Neutrophil (primary cell): Measurements from ENCODE around the gene VSTM2B.

Experiments
- H3K27ac ChIP-seq: fragments of 200-600 bp; sonication (generic); 2 replicates; pipeline ENCODE4 v1.5.1; 2016; ENCODE audit warnings: mild to moderate bottlenecking, moderate library complexity
- H3K27me3 ChIP-seq: fragments of 200-600 bp; sonication (generic); 2 replicates; pipeline ENCODE4 v1.6.0; 2016; ENCODE audit warnings: mild to moderate bottlenecking
- H3K36me3 ChIP-seq: fragments of 200-600 bp; sonication (generic); 2 replicates; pipeline ENCODE4 v1.5.1; 2017
- H3K4me1 ChIP-seq, 2 experiments: fragments of 200-600 bp in 1 of 2; sonication (generic) in 1 of 2; 1 replicate in 1 of 2; 2 replicates in 1 of 2; pipeline versions ENCODE4 v1.5.1 to v1.6.1; 2013 to 2016; ENCODE audit warnings: low read depth in 1 of 2, low read length in 1 of 2, mild to moderate bottlenecking in 1 of 2, moderate library complexity in 1 of 2; ENCODE audit not compliant: control insufficient read depth in 1 of 2, insufficient read depth in 1 of 2
- H3K4me3 ChIP-seq, 2 experiments: fragments of 200-600 bp in 1 of 2; sonication (generic) in 1 of 2; 1 replicate in 1 of 2; 2 replicates in 1 of 2; pipeline ENCODE4 v1.5.1; 2013 to 2016; ENCODE audit warnings: low read depth in 1 of 2, low read length in 1 of 2, mild to moderate bottlenecking in 1 of 2, moderate library complexity in 1 of 2
- H3K9me3 ChIP-seq: fragments of 200-600 bp; sonication (generic); 2 replicates; pipeline ENCODE4 v1.5.1; 2016
- CTCF ChIP-seq: fragments of 200-600 bp; sonication (generic); IDR thresholded peaks from 2 replicates; pipeline ENCODE4 v1.5.1; 2016; ENCODE audit warnings: antibody characterized with exemption

The VSTM2B gene

GRCh38 chr19:29516821-29517395 is 8.9 kb upstream of the VSTM2B start:
- TF ChIP-seq CTCF: no peak
- Histone ChIP-seq H3K4me3 (no peak overlapping the region), H3K27me3 (peaks cover 21% of the 10 kb centered on the region)

GRCh38 chr19:29517412-29517811 is 8.4 kb upstream of the VSTM2B start:
- Histone ChIP-seq H3K4me1 (no peaks in the 10 kb centered on the region), H3K4me3 (no peak overlapping the region), H3K36me3 (no peaks in the 10 kb centered on the region), H3K27me3 (peaks cover 26% of the 10 kb centered on the region), H3K9me3 (no peaks in the 10 kb centered on the region), H3K27ac (no peak overlapping the region)
- TF ChIP-seq CTCF: no peak

More at GRCh38 chr19:29516821-29517395, 8.9 kb upstream of the VSTM2B start:
- H3K4me1 ChIP-seq: no peaks in the 10 kb centered on the region
- H3K36me3 ChIP-seq: no peaks in the 10 kb centered on the region
- no peak overlapping the region for H3K27ac ChIP-seq
- no peaks in the 10 kb centered on the region for H3K9me3 ChIP-seq

- H3K4me3 ChIP-seq: no peak overlapping the region
- H3K27ac ChIP-seq: no peak overlapping the region
- no peaks in the 10 kb centered on the region for H3K9me3 ChIP-seq
- no peak for TF ChIP-seq CTCF
- no peaks in the 10 kb centered on the region for H3K36me3 ChIP-seq
- H3K27me3 ChIP-seq: peaks cover 31% of the 10 kb centered on the region
- H3K4me1 ChIP-seq: no peaks in the 10 kb centered on the region
Observed at GRCh38 chr19:29517946-29518345, 7.8 kb upstream of the VSTM2B start.

- H3K27me3 ChIP-seq: peaks cover 43% of the 10 kb centered on the region
- no peaks in the 10 kb centered on the region for H3K9me3 ChIP-seq
- no peak overlapping the region for H3K4me3 ChIP-seq
- no peak overlapping the region for H3K27ac ChIP-seq
- no peaks in the 10 kb centered on the region for H3K36me3 ChIP-seq
- no peaks in the 10 kb centered on the region for H3K4me1 ChIP-seq
- no peak for TF ChIP-seq CTCF
Observed at GRCh38 chr19:29519146-29519545, 6.6 kb upstream of the VSTM2B start.

- H3K4me3 ChIP-seq: no peak overlapping the region
- H3K4me1 ChIP-seq: no peaks in the 10 kb centered on the region
- H3K9me3 ChIP-seq: no peaks in the 10 kb centered on the region
- peaks cover 51% of the 10 kb centered on the region for H3K27me3 ChIP-seq
- H3K27ac ChIP-seq: no peak overlapping the region
- no peaks in the 10 kb centered on the region for H3K36me3 ChIP-seq
- no peak for TF ChIP-seq CTCF
Observed at GRCh38 chr19:29519931-29520330, 5.9 kb upstream of the VSTM2B start.

GRCh38 chr19:29520390-29520789 is 5.4 kb upstream of the VSTM2B start:
- H3K4me3 ChIP-seq: no peak overlapping the region
- H3K4me1 ChIP-seq: no peaks in the 10 kb centered on the region
- H3K36me3 ChIP-seq: no peaks in the 10 kb centered on the region
- no peak overlapping the region for H3K27ac ChIP-seq
- H3K27me3 ChIP-seq: peaks cover 56% of the 10 kb centered on the region
- no peak for TF ChIP-seq CTCF
- H3K9me3 ChIP-seq: no peaks in the 10 kb centered on the region
